Measurements from ENCODE around the gene DCAF4.

DCAF4 gene

GRCh38 chr14:72892879-72893635 is 33.2 kb upstream of the DCAF4 start:
- peak overlapping the region; percentile 82 for H3K9ac ChIP-seq (ENCODE audit: low read depth, low read length, poor library complexity, severe bottlenecking)
- peaks cover 75% of the 10 kb centered on the region for H3K79me2 ChIP-seq (ENCODE audit: insufficient read depth, low read length)
- H2AFZ ChIP-seq (ENCODE audit: low read length) = no peak overlapping the region
- H3K9me3 ChIP-seq (ENCODE audit: insufficient read depth, low read depth, low read length) = no peaks in the 10 kb centered on the region
- H3F3A ChIP-seq (ENCODE audit: low read depth) = no peaks in the 10 kb centered on the region; the same call in 1 of the 2 replicates
- H3K9me2 ChIP-seq (replicated peaks; ENCODE audit: low read depth, low read length) = no peaks in the 10 kb centered on the region
- peaks cover 54% of the 10 kb centered on the region for H4K20me1 ChIP-seq (ENCODE audit: insufficient read depth, low read length, poor library complexity, severe bottlenecking)
- peak overlapping the region; percentile 94 for H3K4me3 ChIP-seq (ENCODE audit: low read length, poor library complexity, severe bottlenecking)
- TF ChIP-seq EZH2phosphoT487 (IDR thresholded peaks at IDR 0.05; ENCODE audit: borderline replicate concordance) (no peak), CTCF (conservative IDR thresholded peaks at IDR 0.05; ENCODE audit: low read length) (0 out of 2 replicates have a peak, but pooled peaks have one; percentile 8)
- H3K27me3 ChIP-seq (ENCODE audit: insufficient read depth, low read length, poor library complexity, severe bottlenecking) = no peaks in the 10 kb centered on the region
- H3K4me2 ChIP-seq (ENCODE audit: low read depth, low read length, poor library complexity, severe bottlenecking) = peak overlapping the region; percentile 90
- H3K36me3 ChIP-seq (ENCODE audit: insufficient read depth, low read length) = no peaks in the 10 kb centered on the region
- H3K4me1 ChIP-seq (ENCODE audit: insufficient read depth, low read length, poor library complexity, severe bottlenecking) = peaks cover 49% of the 10 kb centered on the region

- TF ChIP-seq EZH2phosphoT487 (IDR thresholded peaks at IDR 0.05; ENCODE audit: borderline replicate concordance) = no peak
- H3K9me2 ChIP-seq (replicated peaks; ENCODE audit: low read depth, low read length) = no peaks in the 10 kb centered on the region
- H3K27me3 ChIP-seq (ENCODE audit: insufficient read depth, low read length, poor library complexity, severe bottlenecking) = no peaks in the 10 kb centered on the region
- H3K9ac ChIP-seq (ENCODE audit: low read depth, low read length, poor library complexity, severe bottlenecking) = peak within 1 kb of the TSS; percentile 82
- no peaks in the 10 kb centered on the region; the same call in 1 of the 2 replicates for H3F3A ChIP-seq (ENCODE audit: low read depth)
- H3K9me3 ChIP-seq (ENCODE audit: insufficient read depth, low read depth, low read length) = no peaks in the 10 kb centered on the region
- H4K20me1 ChIP-seq (ENCODE audit: insufficient read depth, low read length, poor library complexity, severe bottlenecking) = peaks cover 47% of the 10 kb centered on the region
- H2AFZ ChIP-seq (ENCODE audit: low read length) = peak within 1 kb of the TSS; percentile 65
- peak within 1 kb of the TSS; percentile 94 for H3K4me3 ChIP-seq (ENCODE audit: low read length, poor library complexity, severe bottlenecking)
- peak within 1 kb of the TSS; percentile 91 for H3K4me2 ChIP-seq (ENCODE audit: low read depth, low read length, poor library complexity, severe bottlenecking)
- peaks cover 46% of the 10 kb centered on the region for H3K4me1 ChIP-seq (ENCODE audit: insufficient read depth, low read length, poor library complexity, severe bottlenecking)
- peaks cover 68% of the 10 kb centered on the region for H3K79me2 ChIP-seq (ENCODE audit: insufficient read depth, low read length)
- no peaks in the 10 kb centered on the region for H3K36me3 ChIP-seq (ENCODE audit: insufficient read depth, low read length)
Measured at GRCh38 chr14:72893636-72894322, 32.5 kb upstream of the DCAF4 start, which contains the start of gene DPF3. TSS of gene DPF3 (minus strand) at chr14:72894101. CDS start at chr14:72894088, 13 bp downstream.

- peak overlapping the region; percentile 91 for H3K4me2 ChIP-seq (ENCODE audit: low read depth, low read length, poor library complexity, severe bottlenecking)
- H2AFZ ChIP-seq (ENCODE audit: low read length) = peak overlapping the region; percentile 51; the same call in 1 of the 2 replicates
- peaks cover 46% of the 10 kb centered on the region for H3K4me1 ChIP-seq (ENCODE audit: insufficient read depth, low read length, poor library complexity, severe bottlenecking)
- no peaks in the 10 kb centered on the region for H3K36me3 ChIP-seq (ENCODE audit: insufficient read depth, low read length)
- no peaks in the 10 kb centered on the region for H3K27me3 ChIP-seq (ENCODE audit: insufficient read depth, low read length, poor library complexity, severe bottlenecking)
- H4K20me1 ChIP-seq (ENCODE audit: insufficient read depth, low read length, poor library complexity, severe bottlenecking) = peaks cover 42% of the 10 kb centered on the region
- no peaks in the 10 kb centered on the region; the same call in 1 of the 2 replicates for H3F3A ChIP-seq (ENCODE audit: low read depth)
- H3K79me2 ChIP-seq (ENCODE audit: insufficient read depth, low read length) = peaks cover 63% of the 10 kb centered on the region
- no peaks in the 10 kb centered on the region for H3K9me2 ChIP-seq (replicated peaks; ENCODE audit: low read depth, low read length)
- H3K9ac ChIP-seq (ENCODE audit: low read depth, low read length, poor library complexity, severe bottlenecking) = peak overlapping the region; percentile 70
- no peaks in the 10 kb centered on the region for H3K9me3 ChIP-seq (ENCODE audit: insufficient read depth, low read depth, low read length)
- TF ChIP-seq CTCF (conservative IDR thresholded peaks at IDR 0.05; ENCODE audit: low read length) (no peak), EZH2phosphoT487 (IDR thresholded peaks at IDR 0.05; ENCODE audit: borderline replicate concordance) (no peak)
- peak overlapping the region; percentile 94 for H3K4me3 ChIP-seq (ENCODE audit: low read length, poor library complexity, severe bottlenecking)
Measured at GRCh38 chr14:72894323-72894622, 32.0 kb upstream of the DCAF4 start.
